Measurements from ENCODE around the gene GPR150. TPM values are rescaled to one million over a fixed set of nuclear protein-coding genes. Genes with fewer than 3 reads are reported as not detected.

Gene GPR150
- total and polyA plus RNA-seq, 2 of the 13 experiments (the other 11 are each of a cell fraction or from before 2014, with no cell fraction given): 0.03 TPM; not detected in 1

DNA sequence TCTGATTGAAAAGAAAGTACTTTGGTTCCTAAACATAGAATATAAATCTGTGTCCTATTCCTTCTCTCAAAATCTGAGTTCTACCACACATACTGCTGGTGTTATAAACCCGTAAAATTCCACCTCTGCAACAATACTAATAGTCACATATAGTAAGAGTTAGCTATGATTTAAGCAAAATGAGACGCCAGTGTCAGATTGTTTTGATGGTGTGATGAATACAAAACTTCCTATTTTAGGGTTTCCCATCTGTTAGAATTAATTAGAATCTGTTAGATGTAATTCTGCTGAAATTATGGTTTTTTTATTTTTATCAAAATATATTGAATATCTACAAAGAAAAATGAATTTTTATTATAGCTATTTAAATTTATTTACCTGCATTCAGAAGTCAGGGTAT, 38.3 kb upstream of the GPR150 start:
- POLR2A ChIA-PET: interaction anchor here (1.9 kb wide), 1 partner anchor 27 kb away, joined by 4 read pairs; the partner anchor contains the start of genes ARSK and SKIC3
- no TSS peak for BruUV-seq (replicated peaks)

GRCh38 chr5:95583992-95584391, 35.9 kb upstream of the GPR150 start:
- Histone ChIP-seq H3K27ac (ENCODE audit: extremely low read length, insufficient read depth, low read length) (no peak overlapping the region), H3K4me1 (ENCODE audit: insufficient read depth, low read length) (no peaks in the 10 kb centered on the region), H3K79me2 (ENCODE audit: insufficient read depth, low read length) (no peaks in the 10 kb centered on the region), H2AFZ (ENCODE audit: low read length) (no peak overlapping the region), H3K4me3 (replicated peaks in 1 of 3; ENCODE audit: insufficient read depth in 1 of 3, low read depth in 2 of 3, low read length in 3 of 3) (no peak overlapping the region), H4K20me1 (ENCODE audit: insufficient read depth, low read length) (no peaks in the 10 kb centered on the region), H3K36me3 (replicated peaks in 1 of 2; ENCODE audit: control insufficient read depth in 1 of 2, insufficient read depth in 2 of 2, low read length in 2 of 2) (0 out of 5 replicates have a peak, but pooled peaks cover 0 to 4% of the 10 kb centered on the region in 2 experiments), H3K4me2 (ENCODE audit: low read depth, low read length) (no peak overlapping the region), H3K27me3 (ENCODE audit: control insufficient read depth in 1 of 2, insufficient read depth in 2 of 2, low read length in 2 of 2) (no peaks in the 10 kb centered on the region; a peak in 1 of 5 replicates), H3K9ac (ENCODE audit: insufficient read depth, low read depth, low read length) (no peak overlapping the region), H3K9me3 (ENCODE audit: low read length) (no peaks in the 10 kb centered on the region)
- POLR2A ChIA-PET: no interaction called here
- ATAC-seq: no peak
- WGBS (ENCODE audit: low lambda C conversion rate): 96% methylated on average over 1 of the region's 1 CpG
- TF ChIP-seq IKZF1 (IDR thresholded peaks at IDR 0.05) (no peak), ZNF160 (CRISPR knock-in tag; IDR thresholded peaks at IDR 0.05) (no peak), SAFB2 (CRISPR knock-in tag; IDR thresholded peaks at IDR 0.05; ENCODE audit: borderline replicate concordance, low read depth) (no peak), NR2C2 (CRISPR knock-in tag; IDR thresholded peaks at IDR 0.05; ENCODE audit: borderline replicate concordance) (no peak), ZNF616 (CRISPR knock-in tag; IDR thresholded peaks at IDR 0.05; ENCODE audit: low read depth) (no peak), NFRKB (IDR thresholded peaks at IDR 0.05) (no peak), MYC (CRISPR knock-in tag; IDR thresholded peaks at IDR 0.05; ENCODE audit: borderline replicate concordance) (no peak), REST (IDR thresholded peaks at IDR 0.05; ENCODE audit: borderline replicate concordance in 1 of 2, low read depth in 1 of 2, low read length in 2 of 2) (no peak), USF2 (IDR thresholded peaks at IDR 0.05; ENCODE audit: low read depth, low read length) (no peak), USF2 (CRISPR knock-in tag; IDR thresholded peaks at IDR 0.05; ENCODE audit: borderline replicate concordance) (no peak)
- in situ Hi-C loops (cut with HindIII; ENCODE audit: extremely low pct_ligation_motif_present, low pct_unique_long_range_greater_than_20kb) (no loop called here), intact Hi-C loops (cut with micrococcal nuclease; ENCODE audit: unreplicated experiment) (no loop called here)
- BruUV-seq (replicated peaks): no TSS peak
- no peak for DNase-seq (ENCODE audit: low spot score)
- no peak for FAIRE-seq
- CTCF ChIA-PET (ENCODE audit: low intra/inter-chr PET ratio, low total read pairs): no interaction called here

More for the DNA sequence above, 38.3 kb upstream of the GPR150 start:
- FAIRE-seq (no peak), DNase-seq (ENCODE audit: low spot score) (no peak), ATAC-seq (no peak)
- intact Hi-C loops (cut with micrococcal nuclease; ENCODE audit: unreplicated experiment) (no loop called here), in situ Hi-C loops (cut with HindIII; ENCODE audit: extremely low pct_ligation_motif_present, low pct_unique_long_range_greater_than_20kb) (no loop called here)
- H3K4me2 ChIP-seq (ENCODE audit: low read depth, low read length): no peak overlapping the region
- TF ChIP-seq GLI4 (CRISPR knock-in tag; IDR thresholded peaks at IDR 0.05; ENCODE audit: borderline replicate concordance) (no peak), ZNF224 (CRISPR knock-in tag; IDR thresholded peaks at IDR 0.05) (no peak), ZNF780A (CRISPR knock-in tag; IDR thresholded peaks at IDR 0.05) (no peak), REPIN1 (CRISPR knock-in tag; IDR thresholded peaks at IDR 0.05; ENCODE audit: borderline replicate concordance, low read depth) (no peak), ZBTB21 (CRISPR knock-in tag; IDR thresholded peaks at IDR 0.05) (no peak), ZNF768 (CRISPR knock-in tag; IDR thresholded peaks at IDR 0.05) (no peak), SMC3 (IDR thresholded peaks at IDR 0.05; ENCODE audit: low read length) (no peak)
- H3K4me3 ChIP-seq (replicated peaks in 1 of 3; ENCODE audit: insufficient read depth in 1 of 3, low read depth in 2 of 3, low read length in 3 of 3): no peak overlapping the region
- no peaks in the 10 kb centered on the region for H4K20me1 ChIP-seq (ENCODE audit: insufficient read depth, low read length)
- no peaks in the 10 kb centered on the region for H3K79me2 ChIP-seq (ENCODE audit: insufficient read depth, low read length)
- H3K27ac ChIP-seq (ENCODE audit: extremely low read length, insufficient read depth, low read length): no peak overlapping the region
- H3K4me1 ChIP-seq (ENCODE audit: insufficient read depth, low read length): no peaks in the 10 kb centered on the region
- 96% methylated on average over 2 of the region's 2 CpGs for WGBS (ENCODE audit: low lambda C conversion rate)
- no peaks in the 10 kb centered on the region; a peak in 1 of 5 replicates for H3K27me3 ChIP-seq (ENCODE audit: control insufficient read depth in 1 of 2, insufficient read depth in 2 of 2, low read length in 2 of 2)
- no peak overlapping the region for H2AFZ ChIP-seq (ENCODE audit: low read length)
- 0 out of 5 replicates have a peak, but pooled peaks cover 0 to 4% of the 10 kb centered on the region in 2 experiments for H3K36me3 ChIP-seq (replicated peaks in 1 of 2; ENCODE audit: control insufficient read depth in 1 of 2, insufficient read depth in 2 of 2, low read length in 2 of 2)
- no peak overlapping the region for H3K9ac ChIP-seq (ENCODE audit: insufficient read depth, low read depth, low read length)
- no peaks in the 10 kb centered on the region for H3K9me3 ChIP-seq (ENCODE audit: low read length)
- CTCF ChIA-PET (ENCODE audit: low intra/inter-chr PET ratio, low total read pairs): no interaction called here
